ENCODE results near the gene UNC13D.

The UNC13D gene

DNA sequence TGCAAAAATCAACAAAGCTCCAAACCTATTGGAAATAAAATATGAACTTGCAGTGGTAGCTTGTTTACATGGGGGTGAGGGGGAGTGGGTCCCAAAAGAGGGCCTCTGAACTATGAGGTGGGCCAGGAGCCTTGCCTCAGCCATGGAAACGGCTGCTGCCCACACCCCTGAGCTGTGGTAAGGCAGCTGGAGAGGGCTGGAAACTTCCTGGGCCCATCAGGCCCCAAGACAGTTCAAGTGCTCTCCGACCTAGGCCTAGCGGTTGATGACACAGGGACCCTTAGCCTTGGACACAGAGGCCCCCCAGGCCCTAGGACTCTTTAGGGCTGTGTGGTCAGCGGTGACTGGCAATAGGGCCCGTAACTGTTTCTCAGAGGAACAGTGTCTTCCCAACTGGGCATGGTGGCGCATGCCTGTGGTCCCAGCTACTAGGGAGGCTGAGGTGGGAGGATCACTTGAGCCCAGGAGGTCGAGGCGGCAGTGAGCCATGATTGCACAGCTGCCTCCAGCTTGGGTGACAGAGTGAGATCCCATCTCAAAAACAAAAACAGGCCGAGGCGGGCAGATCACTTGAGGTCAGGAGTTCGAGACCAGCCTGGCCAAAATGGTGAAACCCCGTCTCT lies 18.3 kb downstream of the UNC13D start:
- Mint-ChIP-seq H3K36me3 (ENCODE audit: low read depth) (peaks cover 13% of the 10 kb centered on the region), H3K27ac (no peak overlapping the region), H3K4me3 (no peak overlapping the region), H3K9me3 (no peaks in the 10 kb centered on the region), H3K27me3 (no peaks in the 10 kb centered on the region), H3K4me1 (peaks cover 22% of the 10 kb centered on the region)
- no peak for ATAC-seq
- DNase-seq = no peak

DNA sequence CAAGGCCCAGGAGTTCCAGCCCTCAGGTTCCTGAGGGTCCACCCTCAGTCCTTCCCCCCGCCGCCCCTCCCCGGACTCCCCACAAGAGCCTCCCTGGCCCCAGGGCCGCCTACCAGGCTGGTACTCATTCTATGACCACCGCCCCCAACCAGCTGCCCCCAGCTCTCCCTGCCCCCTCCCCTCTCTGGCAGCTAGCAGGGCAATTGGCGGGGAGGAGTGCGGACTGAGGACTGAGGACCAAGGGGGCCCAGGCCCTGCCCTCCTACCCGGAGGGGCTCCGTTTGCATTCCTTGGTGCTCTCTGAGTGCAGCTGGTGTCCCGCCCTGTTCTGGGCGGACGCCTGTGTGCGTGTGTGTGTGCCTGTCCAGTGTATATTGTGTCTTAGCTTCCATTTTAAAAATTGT lies 19.1 kb downstream of the UNC13D start:
- H3K9me3 Mint-ChIP-seq = no peaks in the 10 kb centered on the region
- peaks cover 23% of the 10 kb centered on the region for H3K4me1 Mint-ChIP-seq
- ATAC-seq (no peak), DNase-seq (no peak)
- H3K4me3 Mint-ChIP-seq = no peak overlapping the region
- peaks cover 9% of the 10 kb centered on the region for H3K36me3 Mint-ChIP-seq (ENCODE audit: low read depth)
- no peaks in the 10 kb centered on the region for H3K27me3 Mint-ChIP-seq
- H3K27ac Mint-ChIP-seq = peak overlapping the region; percentile 68

DNA sequence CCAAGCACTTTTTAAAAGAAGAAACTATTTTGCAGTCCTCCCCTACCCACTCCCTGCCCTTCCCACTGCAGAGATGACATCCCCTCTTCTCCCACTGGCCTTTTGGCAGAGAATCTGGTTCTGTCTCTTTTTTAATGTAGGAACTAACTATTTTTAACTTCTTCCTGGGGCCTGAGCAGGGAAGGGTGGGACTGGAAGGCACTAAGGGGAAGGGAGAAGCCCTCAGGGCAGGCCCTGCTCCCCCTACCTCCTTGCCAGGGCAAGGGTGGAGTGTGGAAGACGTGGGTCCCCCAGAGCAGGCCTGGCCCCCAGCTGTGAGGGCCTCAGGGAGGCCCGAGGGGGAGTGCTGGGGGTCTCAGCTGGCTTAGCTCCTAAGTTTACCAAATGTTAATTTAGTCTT lies 19.5 kb downstream of the UNC13D start:
- Mint-ChIP-seq H3K4me3 (no peak overlapping the region), H3K36me3 (ENCODE audit: low read depth) (peaks cover 5% of the 10 kb centered on the region), H3K27me3 (no peaks in the 10 kb centered on the region), H3K4me1 (peaks cover 23% of the 10 kb centered on the region), H3K9me3 (no peaks in the 10 kb centered on the region), H3K27ac (no peak overlapping the region)
- DNase-seq (no peak), ATAC-seq (no peak)

DNA sequence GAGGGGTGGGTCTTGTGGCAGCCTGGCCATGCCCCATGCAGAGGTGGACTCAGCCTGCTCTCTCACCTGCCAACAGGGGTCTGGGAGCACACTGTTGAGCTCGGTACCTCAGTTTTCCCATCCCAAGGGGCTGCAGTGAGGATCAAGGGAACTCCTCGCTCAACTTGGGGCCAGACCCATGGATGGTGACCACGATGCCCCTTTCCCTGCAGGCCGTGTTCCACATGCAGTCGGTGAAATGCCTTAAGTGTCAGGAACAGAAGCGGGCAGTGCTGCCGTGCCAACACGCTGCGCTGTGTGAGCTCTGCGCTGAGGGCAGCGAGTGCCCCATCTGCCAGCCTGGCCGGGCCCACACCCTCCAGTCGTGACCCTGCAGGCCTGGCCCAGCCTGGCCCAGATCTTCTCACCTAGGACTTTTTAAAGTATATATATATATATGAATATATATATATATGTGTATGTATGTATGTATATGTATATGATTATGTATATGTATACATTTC lies 20.1 kb downstream of the UNC13D start:
- no peak for DNase-seq

DNA sequence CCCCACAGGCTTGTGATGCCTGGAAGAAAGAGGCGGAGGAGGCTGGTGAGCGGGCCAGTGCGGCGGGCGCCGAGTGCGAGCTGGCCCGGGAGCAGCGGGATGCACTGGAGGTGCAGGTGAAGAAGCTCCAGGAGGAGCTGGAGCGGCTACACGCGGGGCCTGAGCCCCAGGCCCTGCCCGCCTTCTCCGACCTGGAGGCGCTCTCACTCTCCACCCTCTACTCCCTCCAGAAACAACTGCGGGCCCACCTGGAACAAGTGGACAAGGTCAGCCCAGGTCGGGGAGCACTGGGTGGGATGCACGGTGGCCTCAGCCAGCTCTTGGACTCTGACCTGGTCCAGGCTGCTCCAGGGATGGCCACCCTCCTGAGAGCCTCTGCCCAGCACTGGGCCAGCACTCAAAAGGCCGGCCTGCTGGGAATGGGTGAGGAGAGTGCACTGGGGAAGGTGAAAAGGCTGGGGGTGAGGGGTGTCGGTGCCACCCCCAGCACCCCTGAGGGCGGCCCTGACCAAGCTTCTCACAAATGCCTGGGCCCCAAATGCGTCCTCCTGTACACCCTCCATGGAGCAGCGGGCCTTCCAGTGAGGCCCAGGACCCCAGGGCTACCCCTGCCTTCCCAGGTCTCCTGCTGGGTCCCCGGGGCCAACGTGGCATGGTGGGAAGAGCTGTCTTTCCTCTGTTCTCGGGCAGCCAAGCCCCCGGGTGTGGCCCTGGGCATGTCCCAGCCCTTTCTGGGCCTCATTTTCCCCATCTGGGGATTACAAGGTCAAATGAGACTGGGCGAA lies 20.8 kb downstream of the UNC13D start:
- Mint-ChIP-seq H3K27ac (no peak overlapping the region), H3K4me1 (peaks cover 23% of the 10 kb centered on the region), H3K9me3 (no peaks in the 10 kb centered on the region), H3K36me3 (ENCODE audit: low read depth) (peaks cover 6% of the 10 kb centered on the region), H3K4me3 (no peak overlapping the region), H3K27me3 (no peaks in the 10 kb centered on the region)
- no peak for ATAC-seq
- DNase-seq = no peak

More for the DNA sequence above, 20.1 kb downstream of the UNC13D start:
- no peak overlapping the region for H3K27ac Mint-ChIP-seq
- H3K36me3 Mint-ChIP-seq (ENCODE audit: low read depth) = peaks cover 4% of the 10 kb centered on the region
- no peak for ATAC-seq
- no peaks in the 10 kb centered on the region for H3K27me3 Mint-ChIP-seq
- H3K4me3 Mint-ChIP-seq = no peak overlapping the region
- H3K9me3 Mint-ChIP-seq = no peaks in the 10 kb centered on the region
- peaks cover 23% of the 10 kb centered on the region for H3K4me1 Mint-ChIP-seq

DNA sequence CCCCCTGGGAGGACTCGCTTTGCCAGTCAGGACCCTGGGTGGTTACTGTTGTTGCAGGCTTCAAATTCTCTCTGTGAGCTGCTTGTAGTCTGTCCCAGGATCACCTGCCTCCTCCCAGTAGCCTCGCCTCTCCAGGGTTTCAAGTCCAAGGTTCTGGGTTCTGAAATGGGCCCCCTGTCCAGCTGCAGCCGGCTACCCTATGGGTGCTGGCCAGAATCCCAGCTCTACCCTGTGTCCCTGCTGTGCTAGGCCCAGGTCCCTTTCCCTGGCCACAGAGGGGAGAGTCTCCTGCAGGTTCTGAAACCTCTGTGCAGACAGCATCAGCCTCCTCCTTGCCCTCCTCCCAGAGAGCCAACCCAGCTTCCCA lies 21.4 kb downstream of the UNC13D start:
- peaks cover 6% of the 10 kb centered on the region for H3K36me3 Mint-ChIP-seq (ENCODE audit: low read depth)
- no peak overlapping the region for H3K27ac Mint-ChIP-seq
- no peaks in the 10 kb centered on the region for H3K27me3 Mint-ChIP-seq
- H3K4me1 Mint-ChIP-seq = peaks cover 16% of the 10 kb centered on the region
- no peaks in the 10 kb centered on the region for H3K9me3 Mint-ChIP-seq
- H3K4me3 Mint-ChIP-seq = no peak overlapping the region
- DNase-seq (no peak), ATAC-seq (no peak)

DNA sequence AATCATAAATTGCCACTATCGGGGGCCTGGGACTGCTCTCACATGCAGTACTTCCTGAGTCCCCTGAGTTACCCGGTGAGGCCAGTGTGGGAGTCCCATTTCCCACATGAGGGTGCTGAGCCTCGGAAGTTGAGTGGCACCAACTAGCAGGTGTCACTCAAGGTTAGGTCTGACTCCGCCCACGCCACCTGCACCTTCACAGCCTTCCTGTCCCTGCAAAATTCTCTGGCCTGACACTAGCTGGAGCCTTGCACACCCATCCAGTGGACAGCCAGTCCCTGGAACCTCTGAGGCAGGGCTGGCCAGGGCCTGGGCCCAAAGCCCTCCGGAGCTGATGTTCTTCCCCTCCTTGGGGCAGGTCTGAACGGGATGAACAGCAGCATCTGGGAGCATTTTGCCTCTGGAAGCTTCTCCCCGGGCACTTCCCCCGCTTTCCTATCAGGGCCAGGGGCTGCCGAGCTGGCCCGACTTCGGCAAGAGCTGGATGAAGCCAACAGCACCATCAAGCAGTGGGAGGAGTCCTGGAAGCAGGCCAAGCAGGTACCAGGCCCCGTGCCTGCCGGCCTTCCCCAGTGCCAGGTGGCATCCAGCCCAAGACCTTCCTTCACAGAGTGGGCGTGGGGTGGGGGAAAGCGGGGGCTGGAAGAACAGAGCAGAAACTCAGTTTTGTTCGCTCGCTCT lies 21.9 kb downstream of the UNC13D start:
- H3K27ac Mint-ChIP-seq = peak overlapping the region; percentile 57
- no peaks in the 10 kb centered on the region for H3K27me3 Mint-ChIP-seq
- no peak for DNase-seq
- no peak for ATAC-seq
- H3K4me1 Mint-ChIP-seq = peaks cover 16% of the 10 kb centered on the region
- H3K4me3 Mint-ChIP-seq = no peak overlapping the region
- H3K9me3 Mint-ChIP-seq = no peaks in the 10 kb centered on the region
- H3K36me3 Mint-ChIP-seq (ENCODE audit: low read depth) = peaks cover 6% of the 10 kb centered on the region

DNA sequence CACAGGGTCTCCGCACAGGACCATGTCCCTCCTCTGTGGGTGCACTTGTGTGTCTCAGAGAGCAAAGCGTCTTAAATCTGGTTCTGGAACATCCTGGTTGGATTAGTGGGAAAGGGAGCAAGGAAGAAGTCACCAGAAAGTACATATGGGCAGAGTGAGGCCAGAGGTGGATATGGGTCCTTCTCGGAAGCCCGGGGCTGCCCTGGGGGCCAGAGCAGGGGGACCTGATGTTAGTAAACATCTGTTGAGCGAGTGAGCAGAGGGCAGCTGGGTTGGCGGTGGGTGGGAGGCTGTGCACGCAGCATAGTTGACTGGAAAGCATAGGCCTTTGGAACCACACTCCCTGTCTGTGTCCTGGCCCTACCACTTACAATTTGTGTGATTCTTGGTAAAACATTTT lies 22.7 kb downstream of the UNC13D start:
- ATAC-seq = no peak
- DNase-seq = no peak
- Mint-ChIP-seq H3K4me1 (peaks cover 16% of the 10 kb centered on the region), H3K9me3 (no peaks in the 10 kb centered on the region), H3K36me3 (ENCODE audit: low read depth) (peaks cover 6% of the 10 kb centered on the region), H3K4me3 (no peak overlapping the region), H3K27ac (peak overlapping the region; percentile 57), H3K27me3 (no peaks in the 10 kb centered on the region)

DNA sequence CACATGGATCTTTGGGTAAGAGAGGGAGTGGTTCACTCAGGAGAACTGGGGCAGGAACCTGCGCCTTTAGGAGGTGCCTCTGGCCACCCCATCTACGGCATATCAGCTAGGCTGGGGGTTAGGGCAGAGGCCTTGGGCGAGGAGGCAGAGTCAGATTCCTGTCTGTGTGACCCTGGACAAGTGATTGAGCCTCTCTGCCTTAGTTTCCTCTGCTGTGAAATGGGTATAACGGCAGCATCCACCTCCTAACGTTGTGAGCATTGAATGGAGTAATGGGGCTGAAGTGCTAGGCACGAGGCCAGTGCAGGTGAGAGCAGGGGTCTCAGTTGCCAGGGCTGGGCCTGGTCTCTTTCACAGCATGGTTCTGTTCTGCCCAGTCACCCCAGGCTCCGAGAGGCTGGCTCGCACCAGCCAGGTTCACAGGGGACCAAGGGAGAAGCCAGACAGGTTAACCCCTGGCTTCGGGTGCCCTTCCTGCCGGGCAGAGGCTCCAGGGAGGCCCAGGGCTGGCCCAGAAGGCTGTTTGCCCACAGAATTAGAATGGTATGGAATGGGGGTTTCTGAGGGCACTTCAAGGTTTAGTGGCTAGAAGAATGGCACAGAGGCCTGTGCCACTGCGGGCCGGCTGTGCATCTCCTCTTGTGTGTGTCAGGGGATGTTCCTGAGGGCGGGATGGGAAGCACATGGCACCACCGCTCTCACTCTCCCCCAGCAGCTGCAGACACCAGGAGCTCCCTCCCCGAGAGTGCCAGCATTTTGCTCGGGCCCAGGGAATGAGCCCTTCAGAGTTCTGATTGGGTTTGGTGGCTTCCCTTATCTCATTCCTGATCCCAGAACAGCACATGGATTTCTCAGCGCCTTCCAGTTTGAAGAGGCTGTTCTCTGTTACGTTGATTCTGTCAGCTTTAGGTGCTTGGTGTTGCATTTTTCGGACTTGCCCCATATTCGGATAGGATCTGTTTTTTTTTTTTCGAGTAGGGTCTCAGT lies 23.8 kb downstream of the UNC13D start:
- Mint-ChIP-seq H3K4me1 (peaks cover 16% of the 10 kb centered on the region), H3K4me3 (no peak overlapping the region), H3K36me3 (ENCODE audit: low read depth) (peaks cover 8% of the 10 kb centered on the region), H3K9me3 (no peaks in the 10 kb centered on the region), H3K27ac (no peak overlapping the region), H3K27me3 (no peaks in the 10 kb centered on the region)
- no peak for ATAC-seq
- DNase-seq = no peak

DNA sequence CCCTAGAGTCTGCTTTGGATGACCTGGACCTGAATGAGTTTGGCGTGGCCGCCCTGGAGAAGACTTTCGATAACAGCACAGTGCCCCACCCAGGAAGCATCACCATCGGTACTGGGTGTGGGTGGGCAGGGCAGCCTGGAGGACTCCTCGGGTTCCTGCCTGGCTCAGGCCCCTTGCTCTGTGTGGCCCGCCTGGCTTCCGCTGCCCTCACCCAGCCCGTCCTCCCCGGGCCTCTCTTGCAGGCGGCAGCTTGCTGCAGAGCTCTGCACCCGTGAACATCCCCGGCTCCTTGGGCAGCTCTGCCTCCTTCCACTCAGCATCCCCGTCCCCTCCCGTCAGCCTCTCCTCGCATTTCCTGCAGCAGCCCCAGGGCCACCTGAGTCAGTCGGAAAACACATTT lies 24.5 kb downstream of the UNC13D start:
- peaks cover 8% of the 10 kb centered on the region for H3K36me3 Mint-ChIP-seq (ENCODE audit: low read depth)
- no peaks in the 10 kb centered on the region for H3K27me3 Mint-ChIP-seq
- H3K9me3 Mint-ChIP-seq = no peaks in the 10 kb centered on the region
- DNase-seq (no peak), ATAC-seq (no peak)
- no peak overlapping the region for H3K4me3 Mint-ChIP-seq
- no peak overlapping the region for H3K27ac Mint-ChIP-seq
- peaks cover 16% of the 10 kb centered on the region for H3K4me1 Mint-ChIP-seq

DNA sequence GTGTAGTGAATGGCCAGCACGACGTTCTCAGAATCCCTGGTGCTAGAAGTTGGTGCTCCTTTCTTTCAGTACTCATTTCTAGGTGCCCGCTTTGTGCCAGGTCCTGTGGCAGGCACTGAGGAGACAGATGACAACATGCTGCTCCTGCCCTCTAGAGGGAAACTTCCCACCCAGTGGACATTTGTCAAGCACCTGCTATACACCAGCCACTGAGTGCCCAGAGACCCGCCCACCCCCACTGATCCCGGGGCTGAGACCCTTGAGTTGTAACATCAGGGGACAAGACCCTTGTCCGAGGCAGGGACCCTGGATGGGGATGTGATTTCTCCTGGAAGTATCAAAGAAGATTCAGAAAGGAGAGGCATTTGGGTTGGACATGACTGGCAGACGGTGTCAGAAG lies 25.1 kb downstream of the UNC13D start:
- Mint-ChIP-seq H3K9me3 (no peaks in the 10 kb centered on the region), H3K4me3 (no peak overlapping the region), H3K27me3 (no peaks in the 10 kb centered on the region), H3K36me3 (ENCODE audit: low read depth) (peaks cover 8% of the 10 kb centered on the region), H3K27ac (no peak overlapping the region), H3K4me1 (peaks cover 16% of the 10 kb centered on the region)
- ATAC-seq (no peak), DNase-seq (no peak)

DNA sequence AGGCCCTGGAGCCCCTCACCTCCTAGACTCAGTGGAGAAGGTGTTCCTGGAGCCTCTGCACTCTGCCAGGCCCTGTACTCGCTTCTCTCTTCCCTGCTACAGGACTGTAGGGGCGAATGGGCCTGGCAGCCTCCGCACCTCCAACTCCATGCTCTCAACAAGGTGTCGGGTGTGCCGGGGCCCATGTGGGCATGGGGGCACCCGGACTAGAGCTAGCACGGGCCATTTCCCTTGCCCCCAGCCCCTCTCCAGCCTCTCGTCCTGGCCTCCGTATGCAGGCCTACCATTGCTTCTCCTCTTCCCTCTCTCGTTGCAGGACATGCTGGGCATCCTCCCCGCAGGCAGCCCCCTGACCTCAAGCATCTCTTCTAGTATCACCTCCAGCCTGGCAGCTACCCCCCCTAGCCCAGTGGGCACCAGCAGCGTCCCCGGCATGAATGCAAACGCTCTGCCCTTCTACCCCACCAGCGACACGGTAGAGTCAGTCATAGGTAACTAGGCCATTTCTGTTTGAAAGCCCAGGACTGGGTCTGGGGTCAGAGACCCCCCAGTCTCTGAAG lies 25.8 kb downstream of the UNC13D start:
- H3K4me1 Mint-ChIP-seq = peaks cover 16% of the 10 kb centered on the region
- H3K36me3 Mint-ChIP-seq (ENCODE audit: low read depth) = peaks cover 8% of the 10 kb centered on the region
- ATAC-seq = no peak
- no peak overlapping the region for H3K27ac Mint-ChIP-seq
- H3K4me3 Mint-ChIP-seq = no peak overlapping the region
- no peak for DNase-seq
- no peaks in the 10 kb centered on the region for H3K27me3 Mint-ChIP-seq
- no peaks in the 10 kb centered on the region for H3K9me3 Mint-ChIP-seq

DNA sequence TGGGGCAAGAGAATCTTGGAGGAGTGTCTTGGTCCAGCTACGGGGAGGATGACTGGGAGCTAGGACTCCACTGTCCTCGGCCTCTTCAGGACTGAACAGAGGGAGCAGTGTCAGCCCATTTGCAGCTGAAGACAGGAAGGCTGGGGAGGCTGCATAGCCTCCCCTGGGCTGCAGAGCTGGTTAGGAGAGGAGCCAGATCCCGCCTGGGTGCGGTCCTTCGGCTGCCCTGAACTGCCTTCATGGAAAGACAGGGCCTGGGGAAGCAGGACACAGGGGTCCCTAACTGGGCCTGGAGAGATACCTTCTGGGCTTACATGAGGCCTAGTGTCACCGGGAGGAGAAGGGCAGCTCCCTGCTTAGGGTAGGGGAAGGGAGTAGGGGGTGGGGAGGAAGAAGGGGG lies 26.6 kb downstream of the UNC13D start:
- Mint-ChIP-seq H3K27me3 (no peaks in the 10 kb centered on the region), H3K9me3 (no peaks in the 10 kb centered on the region), H3K4me1 (peaks cover 16% of the 10 kb centered on the region), H3K27ac (no peak overlapping the region), H3K4me3 (no peak overlapping the region), H3K36me3 (ENCODE audit: low read depth) (peaks cover 8% of the 10 kb centered on the region)
- DNase-seq = no peak
- no peak for ATAC-seq

DNA sequence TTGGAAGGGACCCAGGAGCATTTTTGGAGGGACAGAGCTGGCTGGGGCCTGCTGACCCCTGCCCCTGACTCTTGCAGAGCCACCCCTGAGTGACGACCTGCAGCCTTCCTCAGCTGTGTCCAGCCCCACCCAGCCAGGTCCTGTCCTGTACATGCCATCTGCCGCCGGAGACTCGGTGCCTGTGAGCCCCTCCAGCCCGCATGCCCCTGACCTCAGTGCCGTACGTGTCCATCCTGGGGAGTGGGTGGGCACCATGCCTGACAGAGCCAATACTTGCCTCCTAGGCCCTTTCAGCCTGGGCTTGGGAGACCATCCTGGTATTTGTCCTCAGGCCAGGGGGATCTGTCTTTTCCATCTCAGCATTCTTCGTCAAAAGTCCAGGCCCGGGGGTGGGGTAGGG lies 27.5 kb downstream of the UNC13D start:
- no peaks in the 10 kb centered on the region for H3K27me3 Mint-ChIP-seq
- ATAC-seq (no peak), DNase-seq (no peak)
- H3K4me1 Mint-ChIP-seq = peaks cover 8% of the 10 kb centered on the region
- H3K9me3 Mint-ChIP-seq = no peaks in the 10 kb centered on the region
- H3K36me3 Mint-ChIP-seq (ENCODE audit: low read depth) = peaks cover 8% of the 10 kb centered on the region
- H3K4me3 Mint-ChIP-seq = no peak overlapping the region
- no peak overlapping the region for H3K27ac Mint-ChIP-seq

Measured in activated naive CD8-positive, alpha-beta T cell treated with anti-CD3 and anti-CD28 coated beads, Interleukin-2, amount 50 U/mL, for 24 hours (primary cell).